GM23248 (cell line): ENCODE measurements around the gene RDX. TPM values are rescaled to one million over a fixed set of nuclear protein-coding genes. Genes with fewer than 3 reads are reported as not detected.
A peak's percentile ranks its signal among the peaks of the same experiment; 100 is the strongest.

Source experiments
- DNase-seq: peaks from one replicate; pipeline ENCODE4 v3.0.0-alpha.2; 2015
- H2AFZ ChIP-seq: fragments of 200-600 bp; sonication (generic); 2 replicates; pipeline ENCODE4 v1.6.1; 2016; ENCODE audit warnings: antibody characterized with exemption
- H3F3A ChIP-seq: fragments of 200-600 bp; sonication (generic); 2 replicates; pipeline ENCODE4 v1.6.1; 2016; ENCODE audit warnings: mild to moderate bottlenecking, antibody characterized with exemption, mixed run types; ENCODE audit not compliant: insufficient read depth
- H3K27ac ChIP-seq: fragments of 200-600 bp; sonication (generic); 2 replicates; pipeline ENCODE4 v1.5.1; 2016; ENCODE audit warnings: mild to moderate bottlenecking
- H3K27me3 ChIP-seq: fragments of 200-600 bp; sonication (generic); replicated peaks from 2 replicates; pipeline ENCODE4 v1.6.1; 2016; ENCODE audit warnings: mild to moderate bottlenecking; ENCODE audit not compliant: insufficient read depth
- H3K36me3 ChIP-seq: fragments of 200-600 bp; sonication (generic); 2 replicates; pipeline ENCODE4 v1.6.1; 2016; ENCODE audit warnings: low read depth, mild to moderate bottlenecking
- H3K4me1 ChIP-seq: fragments of 200-600 bp; sonication (generic); 2 replicates; pipeline ENCODE4 v1.6.1; 2016; ENCODE audit warnings: mild to moderate bottlenecking; ENCODE audit not compliant: insufficient read depth
- H3K4me2 ChIP-seq: fragments of 200-600 bp; sonication (generic); one replicate; pipeline ENCODE4 v1.6.1; 2016; ENCODE audit warnings: mild to moderate bottlenecking; ENCODE audit not compliant: unreplicated experiment
- H3K4me3 ChIP-seq: fragments of 200-600 bp; sonication (generic); 2 replicates; pipeline ENCODE4 v1.5.1; 2016; ENCODE audit warnings: mild to moderate bottlenecking
- H3K79me2 ChIP-seq: fragments of 200-600 bp; sonication (generic); 2 replicates; pipeline ENCODE4 v1.6.1; 2016; ENCODE audit warnings: mild to moderate bottlenecking; ENCODE audit not compliant: insufficient read depth
- H3K9ac ChIP-seq: fragments of 200-600 bp; sonication (generic); 2 replicates; pipeline ENCODE4 v1.6.1; 2016; ENCODE audit warnings: mild to moderate bottlenecking
- H3K9me2 ChIP-seq: fragments of 200-600 bp; sonication (generic); 2 replicates; pipeline ENCODE4 v1.6.1; 2016; ENCODE audit warnings: mixed run types, mild to moderate bottlenecking, moderate library complexity; ENCODE audit not compliant: insufficient read depth
- H3K9me3 ChIP-seq: fragments of 200-600 bp; sonication (generic); one replicate; pipeline ENCODE4 v1.6.1; 2017; ENCODE audit warnings: low read depth
- H4K20me1 ChIP-seq: fragments of 200-600 bp; sonication (generic); 2 replicates; pipeline ENCODE4 v1.6.0; 2016; ENCODE audit not compliant: insufficient read depth
- EZH2 ChIP-seq: fragments of 200-600 bp; sonication (generic); IDR thresholded peaks from 2 replicates; pipeline ENCODE4 v1.6.1; 2018; ENCODE audit warnings: antibody characterized with exemption, mild to moderate bottlenecking; ENCODE audit not compliant: insufficient read depth, poor library complexity, severe bottlenecking
- EZH2phosphoT487 ChIP-seq: fragments of 200-600 bp; sonication (generic); IDR thresholded peaks from 2 replicates; pipeline ENCODE4 v1.6.1; 2018; ENCODE audit warnings: antibody characterized with exemption, moderate library complexity, mild to moderate bottlenecking, low read depth; ENCODE audit not compliant: insufficient read depth
- WGBS, 2 experiments: methylation state at CpG; one replicate each; pipeline ENCODE4 v1.1.6; 2015 to 2017; ENCODE audit warnings: low lambda C conversion rate in 2 of 2, low coverage in 1 of 2; ENCODE audit errors: missing lambda C conversion rate in 2 of 2; 5-methylcytosine and 5-hydroxymethylcytosine counted together
- in situ Hi-C: fragments of 300-500 bp; cut with MboI; formaldehyde crosslinking; loops from 2 replicates; pipeline ENCODE4 v1.15.0; 2020
- polyA plus RNA-seq: library from polyadenylated mRNA; unstranded; fragments of >200 nt; fragmentation: Nextera tagmentation; extraction: Ambion mirVana; gene quantifications from 2 replicates; pipeline ENCODE4 v1.2.1, GENCODE V29; 2016
- total RNA-seq: library from RNA; depleted of rRNA; stranded (reverse); fragments of >200 nt; shearing (Covaris generic); gene quantifications from 2 replicates; pipeline ENCODE4 v1.2.3, GENCODE V29; 2014

Gene RDX
- total and polyA plus RNA-seq, 2 experiments from 2014 or later: 69.5 to 95.4 TPM

DNA sequence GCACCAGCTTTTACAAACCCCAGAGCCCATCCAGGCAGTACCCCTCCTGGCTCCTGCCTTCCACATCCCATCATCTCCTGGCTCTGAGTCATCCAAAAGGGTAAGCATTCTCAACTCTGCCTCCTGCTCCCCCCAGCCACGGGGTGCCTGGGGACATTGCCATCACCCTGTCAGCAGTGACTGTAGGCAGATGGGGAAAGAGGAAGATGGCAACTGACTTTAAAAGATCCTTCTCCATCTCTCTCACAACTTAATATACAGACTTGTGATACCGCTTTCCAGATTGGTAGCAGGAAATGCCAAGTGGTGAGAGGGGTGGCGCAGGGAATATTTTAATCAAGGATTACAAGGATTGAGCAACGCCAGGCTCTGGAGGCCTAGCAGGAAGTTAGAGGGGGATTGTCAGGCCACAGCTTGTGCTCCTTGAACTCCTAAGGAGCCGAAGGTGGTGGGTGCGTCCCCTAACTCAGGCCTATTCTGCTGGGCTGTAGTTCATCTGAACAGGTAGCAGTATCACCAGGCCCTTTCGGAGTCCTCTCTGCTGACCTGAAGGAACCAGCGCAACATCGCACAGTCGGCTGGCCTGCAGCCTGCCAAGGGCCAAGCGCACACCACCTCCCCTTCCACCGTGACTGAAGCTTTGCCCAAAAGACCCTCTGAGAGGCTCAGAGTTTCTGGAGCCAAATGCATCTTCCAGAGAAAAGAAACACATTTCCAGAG lies 119.9 kb downstream of the RDX start:
- no peak overlapping the region for H3K27ac ChIP-seq
- no peak overlapping the region for H3K4me3 ChIP-seq
- H3F3A ChIP-seq: peaks cover 17% of the 10 kb centered on the region
- peaks cover 7% of the 10 kb centered on the region; the same call in 1 of the 2 replicates for H3K4me1 ChIP-seq
- no peaks in the 10 kb centered on the region for H3K9me3 ChIP-seq
- WGBS, 2 experiments: 74 to 79% methylated on average over 12 of the region's 12 CpGs
- no peaks in the 10 kb centered on the region for H4K20me1 ChIP-seq
- H2AFZ ChIP-seq: no peak overlapping the region
- H3K9ac ChIP-seq: no peak overlapping the region
- H3K79me2 ChIP-seq: no peaks in the 10 kb centered on the region
- no peaks in the 10 kb centered on the region for H3K27me3 ChIP-seq
- H3K36me3 ChIP-seq: no peaks in the 10 kb centered on the region
- peak; percentile 46 for DNase-seq
- TF ChIP-seq EZH2: no peak
- TF ChIP-seq EZH2phosphoT487: no peak
- H3K9me2 ChIP-seq: no peaks in the 10 kb centered on the region
- no peak overlapping the region for H3K4me2 ChIP-seq
- in situ Hi-C loops: no loop called here

DNA sequence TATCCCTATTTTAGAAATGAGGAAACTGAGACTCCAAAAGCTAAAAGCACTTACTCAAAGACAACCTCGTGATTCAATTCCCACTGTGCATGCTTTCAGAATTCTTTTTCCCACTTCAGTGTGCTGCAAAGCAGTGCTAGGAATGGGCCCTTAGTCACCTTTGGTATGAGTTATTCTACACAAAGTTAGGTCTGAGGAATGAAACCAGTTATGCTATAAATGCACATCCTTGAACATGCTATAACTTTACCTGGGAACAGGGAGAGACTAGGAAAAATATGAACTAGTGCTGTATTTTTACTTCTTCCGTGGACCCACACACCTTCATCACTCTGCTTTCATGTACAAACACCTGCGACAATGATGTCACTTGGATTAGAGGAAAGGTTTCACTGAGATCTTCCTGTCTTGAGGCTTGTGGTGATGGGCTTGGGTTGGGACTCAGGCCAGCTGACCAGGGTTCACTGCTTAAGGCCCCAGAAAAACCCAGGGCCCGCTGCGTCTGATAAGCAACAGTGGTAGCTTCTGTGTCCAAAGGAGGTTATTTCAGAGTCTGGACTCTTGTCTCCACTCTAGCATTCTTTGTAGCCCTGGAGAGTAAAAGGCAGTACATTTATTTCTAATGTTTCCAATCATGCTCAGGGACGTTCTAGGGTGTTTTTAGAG lies 121.6 kb downstream of the RDX start:
- Histone ChIP-seq H2AFZ (peak overlapping the region; percentile 66), H3K36me3 (no peaks in the 10 kb centered on the region), H3K27ac (peak overlapping the region; percentile 37; the same call in 1 of the 2 replicates), H3K9me3 (no peaks in the 10 kb centered on the region), H3F3A (peaks cover 17% of the 10 kb centered on the region), H3K4me3 (peak overlapping the region; percentile 62), H3K27me3 (no peaks in the 10 kb centered on the region), H3K9me2 (no peaks in the 10 kb centered on the region), H3K4me2 (peak overlapping the region; percentile 74), H3K9ac (peak overlapping the region; percentile 39; the same call in 1 of the 2 replicates), H3K4me1 (peaks cover 7% of the 10 kb centered on the region; the same call in 1 of the 2 replicates), H4K20me1 (no peaks in the 10 kb centered on the region), H3K79me2 (no peaks in the 10 kb centered on the region)
- peak; percentile 68 for DNase-seq
- in situ Hi-C loops: no loop called here
- no peak for TF ChIP-seq EZH2phosphoT487
- TF ChIP-seq EZH2: no peak
- WGBS, 2 experiments: 64 to 66% methylated on average over 6 of the region's 6 CpGs

DNA sequence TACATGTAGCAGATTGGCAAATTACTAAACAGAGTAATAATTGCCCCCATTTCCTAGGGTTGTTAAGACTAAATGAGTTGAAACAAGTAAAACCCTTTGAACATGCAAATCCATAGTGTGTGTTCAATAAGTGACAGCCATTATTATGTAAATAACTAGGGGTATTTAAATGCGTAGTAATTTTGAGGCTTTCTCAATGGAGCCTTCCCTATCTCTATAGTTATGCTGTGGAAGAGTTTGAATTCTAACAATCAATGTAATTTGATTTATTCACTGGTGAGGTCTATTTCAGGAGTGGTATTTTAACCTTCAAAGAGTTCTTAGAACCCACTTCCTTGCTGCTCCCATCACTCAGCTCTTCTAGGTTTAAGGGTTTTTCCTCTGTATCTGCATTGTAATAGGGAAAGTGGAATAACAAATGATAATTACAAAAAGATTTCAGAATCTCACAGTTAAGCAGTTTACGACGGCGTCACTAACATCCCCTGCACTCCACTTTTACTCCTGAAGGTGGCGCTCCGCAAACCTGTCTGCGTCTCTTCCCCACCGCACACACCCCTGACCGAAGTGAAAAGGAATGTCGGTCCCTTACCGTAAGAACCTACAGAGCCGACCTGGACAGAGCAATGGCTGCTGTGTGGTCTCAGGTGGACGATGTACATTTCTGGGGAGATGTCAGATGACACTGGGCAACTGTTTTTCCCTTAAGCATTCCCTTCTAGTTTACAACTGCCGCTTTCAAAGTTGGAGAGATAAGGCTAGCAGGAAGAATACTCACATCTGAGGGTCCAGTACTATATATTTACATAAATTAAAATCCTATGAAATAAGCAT lies 122.4 kb downstream of the RDX start:
- 30% methylated on average over 14 of the region's 14 CpGs for WGBS, 2 experiments
- Histone ChIP-seq H4K20me1 (no peaks in the 10 kb centered on the region), H3K27ac (peak overlapping the region; percentile 37; the same call in 1 of the 2 replicates), H3K4me3 (peak overlapping the region; percentile 62), H3K27me3 (no peaks in the 10 kb centered on the region), H3K36me3 (no peaks in the 10 kb centered on the region), H3K9me2 (no peaks in the 10 kb centered on the region), H3K4me2 (peak overlapping the region; percentile 74), H3K9me3 (no peaks in the 10 kb centered on the region), H3K4me1 (peaks cover 7% of the 10 kb centered on the region; the same call in 1 of the 2 replicates), H3K9ac (peak overlapping the region; percentile 39), H2AFZ (peak overlapping the region; percentile 66), H3K79me2 (no peaks in the 10 kb centered on the region), H3F3A (peaks cover 17% of the 10 kb centered on the region)
- DNase-seq: peak; percentile 70
- no peak for TF ChIP-seq EZH2
- no peak for TF ChIP-seq EZH2phosphoT487
- in situ Hi-C loops: no loop called here

DNA sequence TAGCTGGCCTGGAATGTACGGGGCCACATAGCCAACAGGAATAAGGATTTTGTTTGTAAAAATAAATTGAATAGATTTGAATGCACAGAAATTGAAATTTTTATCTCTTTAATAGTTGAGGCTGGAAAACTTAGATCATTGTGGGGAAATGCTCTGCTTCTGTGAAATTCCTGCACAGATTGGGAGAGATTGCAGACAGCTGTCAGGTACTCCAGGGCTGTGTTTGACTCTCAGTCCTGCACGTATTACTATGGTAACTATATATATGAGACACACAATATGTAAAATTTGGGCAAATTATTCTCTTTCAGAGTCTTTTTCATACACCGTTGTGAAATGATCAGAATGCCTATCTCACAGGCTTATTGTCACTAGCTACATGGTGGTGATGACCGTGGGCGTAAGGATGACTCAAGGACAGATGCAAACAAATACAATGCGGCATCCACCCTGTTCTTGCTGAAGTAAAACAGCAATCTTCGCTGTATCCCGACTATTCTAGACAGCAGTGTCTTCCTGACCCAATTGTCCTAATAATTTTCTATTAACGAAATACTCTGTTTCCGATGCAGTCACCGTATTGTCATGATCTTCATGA lies 123.8 kb downstream of the RDX start:
- Histone ChIP-seq H3K9me2 (no peaks in the 10 kb centered on the region), H3F3A (peaks cover 17% of the 10 kb centered on the region), H2AFZ (no peak overlapping the region), H4K20me1 (no peaks in the 10 kb centered on the region), H3K79me2 (no peaks in the 10 kb centered on the region), H3K9me3 (no peaks in the 10 kb centered on the region), H3K4me3 (no peak overlapping the region), H3K9ac (no peak overlapping the region), H3K36me3 (no peaks in the 10 kb centered on the region), H3K27me3 (no peaks in the 10 kb centered on the region), H3K27ac (no peak overlapping the region), H3K4me1 (peaks cover 7% of the 10 kb centered on the region; the same call in 1 of the 2 replicates), H3K4me2 (no peak overlapping the region)
- WGBS, 2 experiments: 92 to 94% methylated on average over 11 of the region's 11 CpGs
- peak; percentile 17 for DNase-seq
- in situ Hi-C loops: no loop called here
- TF ChIP-seq EZH2 (no peak), EZH2phosphoT487 (no peak)
